Measurements from ENCODE around the gene PAPSS1. TPM values are rescaled to one million over a fixed set of nuclear protein-coding genes. Genes with fewer than 3 reads are reported as not detected.

Gene PAPSS1
- total and polyA plus RNA-seq, 4 experiments from 2014 or later: 23.0 to 38.6 (median 28.7) TPM

GRCh38 chr4:107714256-107714655 is 5.8 kb downstream of the PAPSS1 start:
- DNase-seq: no peak
- Mint-ChIP-seq H3K4me3 (no peak overlapping the region), H3K27me3 (no peaks in the 10 kb centered on the region), H3K36me3 (peaks cover 11 to 17% of the 10 kb centered on the region in 2 donors), H3K27ac (no peak overlapping the region), H3K9me3 (peaks cover 0 to 10% (median 1%) of the 10 kb centered on the region in 8 donors), H3K4me1 (peaks cover 20 to 35% (median 29%) of the 10 kb centered on the region in 4 donors)
- H3K4me1 ChIP-seq (ENCODE audit: insufficient read depth, low read length): peaks cover 12% of the 10 kb centered on the region
- no peak overlapping the region for H3K27ac ChIP-seq (ENCODE audit: low read depth, low read length)
- H3K4me3 ChIP-seq (ENCODE audit: low read length in 2 of 2): no peak overlapping the region
- CTCF ChIA-PET (ENCODE audit: partially characterized antibody): no interaction called here
- H3K36me3 ChIP-seq (ENCODE audit: insufficient read depth, low read length): no peaks in the 10 kb centered on the region
- no peaks in the 10 kb centered on the region for H3K27me3 ChIP-seq (ENCODE audit: insufficient read depth, low read length)
- intact Hi-C loops (cut with micrococcal nuclease): no loop called here
- POLR2A ChIA-PET (ENCODE audit: partially characterized antibody): no interaction called here
- H3K9me3 ChIP-seq (ENCODE audit: control insufficient read depth in 1 of 2, low read length in 2 of 2): no peaks in the 10 kb centered on the region

- no peaks in the 10 kb centered on the region for H3K4me1 ChIP-seq (ENCODE audit: insufficient read depth, low read length)
- Mint-ChIP-seq H3K36me3 (peaks cover 13 to 31% of the 10 kb centered on the region in 2 donors), H3K27me3 (no peaks in the 10 kb centered on the region), H3K4me1 (peaks cover 8 to 19% (median 12%) of the 10 kb centered on the region in 4 donors), H3K9me3 (peaks cover 0 to 16% (median 8%) of the 10 kb centered on the region in 8 donors), H3K27ac (no peak overlapping the region), H3K4me3 (no peak overlapping the region)
- no peak overlapping the region for H3K4me3 ChIP-seq (ENCODE audit: low read length in 2 of 2)
- ChIA-PET CTCF (ENCODE audit: partially characterized antibody) (no interaction called here), POLR2A (ENCODE audit: partially characterized antibody) (no interaction called here)
- H3K27ac ChIP-seq (ENCODE audit: low read depth, low read length): no peak overlapping the region
- no peak for DNase-seq
- intact Hi-C loops (cut with micrococcal nuclease): no loop called here
- H3K27me3 ChIP-seq (ENCODE audit: insufficient read depth, low read length): no peaks in the 10 kb centered on the region
- no peaks in the 10 kb centered on the region for H3K9me3 ChIP-seq (ENCODE audit: control insufficient read depth in 1 of 2, low read length in 2 of 2)
- H3K36me3 ChIP-seq (ENCODE audit: insufficient read depth, low read length): no peaks in the 10 kb centered on the region
These were observed 7.8 kb downstream of the PAPSS1 start for GRCh38 chr4:107712236-107712635.

GRCh38 chr4:107711831-107712230 is 8.2 kb downstream of the PAPSS1 start:
- Histone ChIP-seq H3K9me3 (ENCODE audit: control insufficient read depth in 1 of 2, low read length in 2 of 2) (peaks cover under 1% of the 10 kb centered on the region in 2 donors), H3K36me3 (ENCODE audit: insufficient read depth, low read length) (no peaks in the 10 kb centered on the region), H3K27ac (ENCODE audit: low read depth, low read length) (no peak overlapping the region), H3K4me3 (ENCODE audit: low read length in 2 of 2) (no peak overlapping the region), H3K4me1 (ENCODE audit: insufficient read depth, low read length) (no peaks in the 10 kb centered on the region), H3K27me3 (ENCODE audit: insufficient read depth, low read length) (no peaks in the 10 kb centered on the region)
- ChIA-PET CTCF (ENCODE audit: partially characterized antibody) (no interaction called here), POLR2A (ENCODE audit: partially characterized antibody) (no interaction called here)
- intact Hi-C loops (cut with micrococcal nuclease): no loop called here
- H3K27ac Mint-ChIP-seq: no peak overlapping the region
- no peak overlapping the region for H3K4me3 Mint-ChIP-seq
- no peak for DNase-seq
- H3K4me1 Mint-ChIP-seq: peaks cover 8 to 19% (median 12%) of the 10 kb centered on the region in 4 donors
- H3K9me3 Mint-ChIP-seq: peaks cover 0 to 19% (median 8%) of the 10 kb centered on the region in 8 donors
- H3K36me3 Mint-ChIP-seq: peaks cover 13 to 31% of the 10 kb centered on the region in 2 donors
- H3K27me3 Mint-ChIP-seq: no peaks in the 10 kb centered on the region

GRCh38 chr4:107710493-107711459 is 9.3 kb downstream of the PAPSS1 start:
- Histone ChIP-seq H3K4me1 (ENCODE audit: insufficient read depth, low read length) (no peaks in the 10 kb centered on the region), H3K36me3 (ENCODE audit: insufficient read depth, low read length) (no peaks in the 10 kb centered on the region), H3K9me3 (ENCODE audit: control insufficient read depth in 1 of 2, low read length in 2 of 2) (peaks cover 5 to 7% of the 10 kb centered on the region in 2 donors), H3K4me3 (ENCODE audit: low read length in 2 of 2) (no peak overlapping the region), H3K27me3 (ENCODE audit: insufficient read depth, low read length) (no peaks in the 10 kb centered on the region), H3K27ac (ENCODE audit: low read depth, low read length) (no peak overlapping the region)
- Mint-ChIP-seq H3K9me3 (peaks cover 5 to 29% (median 15%) of the 10 kb centered on the region in 8 donors), H3K27me3 (no peaks in the 10 kb centered on the region), H3K4me1 (peaks cover 8 to 15% (median 11%) of the 10 kb centered on the region in 4 donors), H3K4me3 (no peak overlapping the region), H3K36me3 (peaks cover 17 to 37% of the 10 kb centered on the region in 2 donors), H3K27ac (no peak overlapping the region)
- ChIA-PET POLR2A (ENCODE audit: partially characterized antibody) (interaction anchor here (1.2 kb wide), 1 partner anchor 10 kb away, joined by 3 read pairs; no protein-coding TSS in a partner anchor), CTCF (ENCODE audit: partially characterized antibody) (interaction anchor here (0.6 to 0.9 kb wide), 2 partner anchors 26 to 27 kb away, joined by 3 to 4 read pairs; no protein-coding TSS in a partner anchor)
- intact Hi-C loops (cut with micrococcal nuclease): no loop called here
- no peak for DNase-seq

GRCh38 chr4:107709916-107710315 is 10.1 kb downstream of the PAPSS1 start:
- ChIA-PET CTCF (ENCODE audit: partially characterized antibody) (interaction anchor here (0.6 to 0.9 kb wide), 2 partner anchors 26 to 28 kb away, joined by 3 to 4 read pairs; no protein-coding TSS in a partner anchor), POLR2A (ENCODE audit: partially characterized antibody) (interaction anchor here (1.2 kb wide), 1 partner anchor 11 kb away, joined by 3 read pairs; no protein-coding TSS in a partner anchor)
- intact Hi-C loops (cut with micrococcal nuclease): no loop called here
- peaks cover 23 to 44% of the 10 kb centered on the region in 2 donors for H3K36me3 Mint-ChIP-seq
- Histone ChIP-seq H3K4me3 (ENCODE audit: low read length in 2 of 2) (no peak overlapping the region), H3K27ac (ENCODE audit: low read depth, low read length) (no peak overlapping the region), H3K27me3 (ENCODE audit: insufficient read depth, low read length) (no peaks in the 10 kb centered on the region), H3K4me1 (ENCODE audit: insufficient read depth, low read length) (no peaks in the 10 kb centered on the region), H3K9me3 (ENCODE audit: control insufficient read depth in 1 of 2, low read length in 2 of 2) (peaks cover 5 to 10% of the 10 kb centered on the region in 2 donors), H3K36me3 (ENCODE audit: insufficient read depth, low read length) (no peaks in the 10 kb centered on the region)
- no peak overlapping the region for H3K27ac Mint-ChIP-seq
- peaks cover 5 to 15% (median 9%) of the 10 kb centered on the region in 4 donors for H3K4me1 Mint-ChIP-seq
- no peak overlapping the region for H3K4me3 Mint-ChIP-seq
- no peaks in the 10 kb centered on the region for H3K27me3 Mint-ChIP-seq
- no peak for DNase-seq
- peaks cover 5 to 37% (median 24%) of the 10 kb centered on the region in 8 donors for H3K9me3 Mint-ChIP-seq

- Mint-ChIP-seq H3K9me3 (peaks cover 5 to 52% (median 24%) of the 10 kb centered on the region in 8 donors), H3K27me3 (no peaks in the 10 kb centered on the region), H3K4me3 (no peak overlapping the region), H3K27ac (no peak overlapping the region), H3K4me1 (peaks cover 5 to 20% (median 8%) of the 10 kb centered on the region in 4 donors), H3K36me3 (peaks cover 27 to 45% of the 10 kb centered on the region in 2 donors)
- Histone ChIP-seq H3K36me3 (ENCODE audit: insufficient read depth, low read length) (no peaks in the 10 kb centered on the region), H3K4me1 (ENCODE audit: insufficient read depth, low read length) (no peaks in the 10 kb centered on the region), H3K9me3 (ENCODE audit: control insufficient read depth in 1 of 2, low read length in 2 of 2) (peaks cover 5 to 10% of the 10 kb centered on the region in 2 donors), H3K27ac (ENCODE audit: low read depth, low read length) (no peak overlapping the region), H3K27me3 (ENCODE audit: insufficient read depth, low read length) (no peaks in the 10 kb centered on the region), H3K4me3 (ENCODE audit: low read length in 2 of 2) (no peak overlapping the region)
- ChIA-PET CTCF (ENCODE audit: partially characterized antibody) (interaction anchor here (1.5 to 1.9 kb wide), 2 partner anchors 12 to 28 kb away, joined by 3 to 7 read pairs; partner anchors contain the start of gene PAPSS1), POLR2A (ENCODE audit: partially characterized antibody) (no interaction called here)
- intact Hi-C loops (cut with micrococcal nuclease): no loop called here
- no peak for DNase-seq
These were observed 11.8 kb downstream of the PAPSS1 start for GRCh38 chr4:107708225-107708624.

Measured in CD4-positive, alpha-beta memory T cell (primary cell).